Measurements from ENCODE around the gene CCDC126.
"Not testable (repeated sequence)": the region's sequence is repeated elsewhere in the genome, so short reads cannot be mapped to it uniquely, and the experiment has no call there.

The CCDC126 gene

DNA sequence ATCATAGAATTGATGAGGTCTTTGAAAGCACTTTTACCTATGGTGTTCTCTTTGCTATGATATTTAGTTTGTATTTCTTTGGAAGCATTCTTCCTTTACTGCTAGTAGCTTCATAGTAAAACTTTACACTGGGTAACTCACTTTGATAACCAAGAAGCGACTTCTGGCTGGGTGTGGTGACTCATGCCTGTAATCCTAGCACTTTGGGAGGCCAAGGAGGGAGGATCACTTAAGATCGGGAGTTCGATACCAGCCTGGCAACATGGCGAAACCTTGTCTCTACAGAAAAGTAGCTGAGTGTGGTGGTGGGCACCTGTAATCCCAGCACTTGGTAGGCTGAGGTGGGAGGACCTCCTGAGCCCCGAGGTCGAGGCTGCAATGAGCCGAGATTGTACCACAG lies 36.2 kb downstream of the CCDC126 start:
- no peak for DNase-seq

- no peak for DNase-seq
These were observed 48.6 kb downstream of the CCDC126 start for GRCh38 chr7:23645822-23646221.

DNA sequence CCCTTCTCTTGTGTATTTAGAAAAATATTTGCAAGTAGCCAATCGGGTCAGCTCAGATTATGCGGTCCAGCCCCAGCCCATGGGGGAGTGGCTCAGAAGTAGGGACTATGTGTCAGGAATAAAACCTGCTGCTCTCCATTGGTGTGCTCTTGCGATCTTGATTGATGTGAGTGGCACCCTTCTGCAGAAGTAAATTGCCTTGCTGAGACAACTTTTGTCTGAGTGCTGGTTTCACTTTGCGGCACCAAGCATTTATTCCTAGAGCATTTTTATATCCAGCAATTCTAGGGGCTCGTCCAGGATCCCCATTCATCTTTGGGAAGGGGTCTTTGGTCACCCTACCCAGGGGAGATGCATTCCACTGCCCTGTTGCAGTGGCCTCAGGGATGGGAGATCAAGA lies 56.8 kb downstream of the CCDC126 start:
- DNase-seq, result no peak

DNA sequence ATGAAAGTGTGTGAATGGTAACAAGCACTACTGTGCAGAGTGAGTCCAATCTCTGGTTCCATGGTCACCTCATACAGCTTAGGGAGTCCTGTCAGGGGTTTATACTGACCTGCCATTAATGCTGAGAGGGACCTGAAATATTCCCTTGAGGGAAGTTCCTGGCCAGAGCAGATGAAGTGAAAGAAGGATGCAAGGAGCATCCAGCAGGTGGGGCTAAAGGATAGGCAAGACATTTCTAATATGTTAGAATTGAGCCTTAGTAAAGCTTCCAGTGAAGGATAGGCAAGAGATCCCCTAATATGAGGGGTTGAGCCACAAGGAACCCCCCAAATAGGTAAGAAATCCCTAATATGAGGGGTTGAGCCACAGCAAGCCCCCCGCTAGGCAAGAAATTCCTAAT lies 57.3 kb downstream of the CCDC126 start:
- no peak for DNase-seq

DNA sequence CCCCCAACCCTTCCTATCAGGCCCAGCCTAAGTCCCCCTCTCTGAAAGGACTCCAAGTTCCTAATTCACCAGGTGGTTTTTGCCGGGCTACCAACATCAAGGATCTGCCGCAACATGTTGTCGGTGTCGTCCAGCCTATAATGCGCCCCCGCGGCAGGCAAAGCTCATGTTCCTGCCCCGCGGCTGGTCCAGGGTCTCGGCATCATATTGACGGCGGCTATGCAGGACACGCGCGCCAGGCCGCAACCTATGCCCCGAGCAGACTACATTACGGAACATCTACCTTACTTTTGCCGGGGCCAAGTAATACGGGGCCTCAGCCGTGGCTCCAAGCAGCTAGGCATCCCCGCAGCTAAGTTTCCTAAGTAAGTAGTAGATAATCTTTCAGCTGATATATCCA lies 58.3 kb downstream of the CCDC126 start:
- DNase-seq, result no peak

- DNase-seq, result no peak
These were observed 61.7 kb downstream of the CCDC126 start for GRCh38 chr7:23658831-23659427.

GRCh38 chr7:23661385-23661784 lies 64.2 kb downstream of the CCDC126 start:
- no peak for DNase-seq

- no peak for DNase-seq
These were observed 65.2 kb downstream of the CCDC126 start for GRCh38 chr7:23662124-23662983.

- no peak for DNase-seq
These were observed 65.8 kb downstream of the CCDC126 start for GRCh38 chr7:23662984-23663313.

DNA sequence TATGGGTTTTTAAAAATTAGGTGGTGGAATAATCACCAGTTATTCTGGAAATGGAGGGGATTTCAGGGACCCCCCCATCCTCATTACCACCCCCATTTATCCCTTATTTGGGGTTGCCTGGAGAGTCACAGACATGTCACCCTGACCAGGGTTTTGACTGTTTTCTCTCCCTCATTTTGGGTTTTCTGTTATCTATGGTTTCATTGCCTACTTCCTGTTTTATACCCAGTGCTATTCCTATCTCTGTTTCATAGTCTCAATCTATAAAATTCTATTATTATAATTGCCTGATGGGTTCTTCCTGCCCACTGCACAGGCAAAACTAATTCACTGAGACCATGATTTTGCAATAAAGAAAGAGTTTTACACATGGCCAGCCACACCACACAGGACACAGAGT lies 66.9 kb downstream of the CCDC126 start:
- no peak for DNase-seq

- DNase-seq, result no peak
These were observed 74.9 kb downstream of the CCDC126 start for GRCh38 chr7:23672033-23672432.

DNA sequence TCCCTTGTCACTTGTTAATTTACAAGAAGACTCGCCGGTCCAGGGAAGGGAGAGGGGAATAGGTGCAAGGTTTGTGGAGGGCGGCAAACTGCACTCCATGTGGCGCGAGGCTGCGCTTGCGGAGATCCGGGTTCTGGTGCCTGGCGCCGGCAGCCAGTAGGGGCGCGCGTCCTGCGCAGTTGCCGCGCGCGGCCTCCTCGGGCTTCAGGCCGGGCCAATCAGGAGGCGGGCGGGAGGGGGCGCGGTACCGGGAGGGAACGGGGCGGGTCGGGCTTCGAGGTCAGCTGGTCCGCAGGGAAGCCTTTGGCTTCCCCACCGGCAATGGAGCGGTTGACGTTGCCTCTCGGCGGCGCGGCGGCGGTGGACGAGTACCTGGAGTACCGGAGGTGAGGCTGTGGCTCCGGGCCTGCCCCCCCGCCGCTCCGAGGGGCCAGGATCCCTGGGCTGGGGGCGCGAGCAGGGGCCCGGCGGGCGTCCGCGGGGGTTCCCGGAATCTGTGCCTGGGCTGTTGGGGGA lies 82.8 kb downstream of the CCDC126 start, which contains the start of gene FAM221A:
TSS of gene FAM221A (plus strand) at position 302 of the 516 bp plus-strand sequence. CDS start at position 322, 20 bp downstream.
- peak; percentile 67 for DNase-seq

- DNase-seq, result peak; percentile 46
These were observed 83.5 kb downstream of the CCDC126 start for GRCh38 chr7:23680414-23681405.

DNA sequence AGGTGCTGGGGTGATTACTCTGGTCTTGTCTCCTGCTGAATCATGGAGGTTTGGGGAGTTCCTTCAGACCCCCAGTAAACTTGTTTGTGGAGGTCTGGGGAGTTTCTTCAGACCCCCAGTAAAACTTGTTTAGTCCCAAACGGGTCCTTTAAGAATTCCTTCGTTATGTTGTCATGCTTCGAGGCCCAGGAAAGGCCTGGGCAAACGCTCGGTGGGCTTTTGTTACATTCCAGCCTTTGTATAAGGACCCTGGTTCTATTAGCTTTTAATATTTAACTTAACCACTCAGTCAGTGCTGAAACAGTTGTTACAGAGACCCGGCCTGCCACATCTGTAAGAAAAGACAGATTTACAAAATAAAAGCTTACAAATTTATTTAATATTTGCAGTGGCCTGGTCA lies 86.9 kb downstream of the CCDC126 start:
- not testable (repeated sequence) for DNase-seq

DNA sequence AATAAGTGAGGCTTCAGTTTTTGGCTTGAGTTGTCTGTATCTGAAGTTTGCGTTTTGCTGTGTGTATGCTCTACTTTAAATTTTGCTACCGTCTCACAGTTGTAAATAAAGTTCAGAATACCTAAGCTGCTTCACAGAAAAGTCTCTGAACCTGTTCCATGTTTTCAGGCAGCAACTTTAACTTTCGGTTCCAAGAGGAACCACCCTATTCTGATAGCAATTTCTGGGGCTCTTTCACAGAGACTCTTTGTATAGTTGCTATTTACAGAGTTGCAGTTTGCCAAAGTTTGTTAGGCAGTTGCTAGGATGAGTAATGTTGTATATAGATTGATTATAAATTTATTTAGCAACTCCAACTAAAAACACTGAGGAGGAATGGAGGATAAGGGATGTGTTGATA lies 88.5 kb downstream of the CCDC126 start:
- no peak for DNase-seq

GRCh38 chr7:23687011-23687410 lies 89.8 kb downstream of the CCDC126 start:
- no peak for DNase-seq

- DNase-seq, result no peak
These were observed 92.0 kb downstream of the CCDC126 start for GRCh38 chr7:23689165-23689564.

- DNase-seq, result no peak
These were observed 94.1 kb downstream of the CCDC126 start for GRCh38 chr7:23691320-23691719.

DNA sequence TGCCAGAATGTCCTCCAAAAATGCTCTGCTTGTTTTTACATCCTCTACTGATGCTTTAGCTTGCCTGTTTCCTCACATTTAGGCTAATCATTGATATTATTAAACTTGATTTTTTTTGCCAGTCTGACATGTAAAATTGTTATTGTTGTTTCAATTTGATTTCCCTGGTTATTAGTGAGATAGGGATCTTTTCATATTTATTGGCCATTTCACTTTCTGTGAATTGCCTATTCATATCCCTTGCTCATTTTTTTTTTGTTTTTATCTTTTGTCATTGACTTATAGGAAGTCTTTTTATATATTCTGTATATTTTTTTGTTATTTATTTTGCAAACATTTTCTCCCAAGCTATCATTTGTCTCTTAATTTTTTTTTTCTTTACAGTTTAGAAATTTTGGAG lies 96.0 kb downstream of the CCDC126 start:
- no peak for DNase-seq
